Memory B cell (primary cell): ENCODE measurements around the gene POLR1A.
A peak's percentile ranks its signal among the peaks of the same experiment; 100 is the strongest.

ENCODE experiments used
- ATAC-seq: fragments of 150-1000 bp; cut with Tn5 transposase; 2 replicates; pipeline ENCODE4 v1.10.0; 2021; ENCODE audit warnings: low read depth, mild to moderate bottlenecking, moderate library complexity
- DNase-seq, 2 donors: peaks; one replicate each; pipeline ENCODE4 v3.0.0; 2022; ENCODE audit warnings: low spot score in 2 of 2
- H3K27ac Mint-ChIP-seq: one replicate; pipeline ENCODE4 v1.8.0; 2022; ENCODE audit warnings: mild to moderate bottlenecking, moderate library complexity, mixed read lengths
- H3K27me3 Mint-ChIP-seq: one replicate; pipeline ENCODE4 v1.8.0; 2022; ENCODE audit warnings: mixed read lengths
- H3K36me3 Mint-ChIP-seq: one replicate; pipeline ENCODE4 v1.8.0; 2022; ENCODE audit warnings: mild to moderate bottlenecking, mixed read lengths
- H3K4me1 Mint-ChIP-seq: one replicate; pipeline ENCODE4 v1.8.0; 2022; ENCODE audit warnings: mixed read lengths
- H3K4me3 Mint-ChIP-seq: one replicate; pipeline ENCODE4 v1.8.0; 2022; ENCODE audit warnings: mild to moderate bottlenecking, moderate library complexity, mixed read lengths
- H3K9me3 Mint-ChIP-seq: one replicate; pipeline ENCODE4 v1.8.0; 2022; ENCODE audit warnings: mixed read lengths

The POLR1A gene

GRCh38 chr2:86123328-86123925, 17.7 kb upstream of the POLR1A start:
- no peak overlapping the region for H3K27ac Mint-ChIP-seq
- DNase-seq (no peak), ATAC-seq (no peak)
- H3K4me1 Mint-ChIP-seq: no peaks in the 10 kb centered on the region
- no peaks in the 10 kb centered on the region for H3K9me3 Mint-ChIP-seq
- H3K4me3 Mint-ChIP-seq: no peak overlapping the region
- H3K36me3 Mint-ChIP-seq: peaks cover 36% of the 10 kb centered on the region
- no peaks in the 10 kb centered on the region for H3K27me3 Mint-ChIP-seq

- Mint-ChIP-seq H3K36me3 (peaks cover 34% of the 10 kb centered on the region), H3K27ac (no peak overlapping the region), H3K9me3 (no peaks in the 10 kb centered on the region), H3K27me3 (no peaks in the 10 kb centered on the region), H3K4me1 (peaks cover 2% of the 10 kb centered on the region), H3K4me3 (no peak overlapping the region)
- DNase-seq (no peak), ATAC-seq (no peak)
Measured at GRCh38 chr2:86118130-86118529, 12.4 kb upstream of the POLR1A start.

GRCh38 chr2:86107031-86107430, 1.3 kb upstream of the POLR1A start:
- peaks cover 38% of the 10 kb centered on the region for H3K4me1 Mint-ChIP-seq
- H3K27me3 Mint-ChIP-seq: no peaks in the 10 kb centered on the region
- H3K36me3 Mint-ChIP-seq: peaks cover 20% of the 10 kb centered on the region
- H3K4me3 Mint-ChIP-seq: peak overlapping the region; percentile 96
- no peaks in the 10 kb centered on the region for H3K9me3 Mint-ChIP-seq
- H3K27ac Mint-ChIP-seq: peak overlapping the region; percentile 99
- ATAC-seq (no peak), DNase-seq (no peak)

- Mint-ChIP-seq H3K36me3 (peaks cover 22% of the 10 kb centered on the region), H3K4me3 (peak within 1 kb of the TSS; percentile 96), H3K4me1 (peaks cover 40% of the 10 kb centered on the region), H3K9me3 (no peaks in the 10 kb centered on the region), H3K27ac (peak within 1 kb of the TSS; percentile 99), H3K27me3 (no peaks in the 10 kb centered on the region)
- ATAC-seq (peak; percentile 91), DNase-seq (peak; percentile 75 to 88)
Measured at GRCh38 chr2:86105969-86106945, 571 bp upstream of the POLR1A start, which contains the start of gene PTCD3. TSS of gene PTCD3 (plus strand) at chr2:86106235. CDS start at chr2:86106248, 13 bp downstream.

GRCh38 chr2:86102157-86102556, 3.5 kb downstream of the POLR1A start:
- ATAC-seq: no peak
- Mint-ChIP-seq H3K27me3 (no peaks in the 10 kb centered on the region), H3K4me3 (no peak overlapping the region), H3K36me3 (peaks cover 21% of the 10 kb centered on the region), H3K27ac (no peak overlapping the region), H3K4me1 (peaks cover 30% of the 10 kb centered on the region), H3K9me3 (no peaks in the 10 kb centered on the region)
- no peak for DNase-seq

GRCh38 chr2:86097913-86098312, 7.8 kb downstream of the POLR1A start:
- Mint-ChIP-seq H3K9me3 (no peaks in the 10 kb centered on the region), H3K4me1 (peaks cover 8% of the 10 kb centered on the region), H3K27me3 (no peaks in the 10 kb centered on the region), H3K36me3 (peaks cover 36% of the 10 kb centered on the region), H3K27ac (no peak overlapping the region), H3K4me3 (no peak overlapping the region)
- ATAC-seq (no peak), DNase-seq (no peak)

GRCh38 chr2:86097114-86097896, 8.4 kb downstream of the POLR1A start:
- H3K27ac Mint-ChIP-seq: no peak overlapping the region

GRCh38 chr2:86094229-86094628, 11.5 kb downstream of the POLR1A start:
- DNase-seq (no peak), ATAC-seq (no peak)
- Mint-ChIP-seq H3K4me3 (no peak overlapping the region), H3K9me3 (no peaks in the 10 kb centered on the region), H3K27me3 (no peaks in the 10 kb centered on the region), H3K27ac (peak overlapping the region; percentile 68), H3K4me1 (no peaks in the 10 kb centered on the region), H3K36me3 (peaks cover 27% of the 10 kb centered on the region)

More at GRCh38 chr2:86097114-86097896, 8.4 kb downstream of the POLR1A start:
- Mint-ChIP-seq H3K4me3 (no peak overlapping the region), H3K9me3 (no peaks in the 10 kb centered on the region), H3K4me1 (peaks cover 3% of the 10 kb centered on the region), H3K36me3 (peaks cover 30% of the 10 kb centered on the region), H3K27me3 (no peaks in the 10 kb centered on the region)
- no peak for ATAC-seq
- no peak for DNase-seq

- Mint-ChIP-seq H3K27me3 (no peaks in the 10 kb centered on the region), H3K36me3 (peaks cover 19% of the 10 kb centered on the region), H3K4me3 (no peak overlapping the region), H3K9me3 (no peaks in the 10 kb centered on the region), H3K27ac (no peak overlapping the region), H3K4me1 (no peaks in the 10 kb centered on the region)
- ATAC-seq (no peak), DNase-seq (no peak)
Measured at GRCh38 chr2:86087936-86088850, 17.5 kb downstream of the POLR1A start.

- Mint-ChIP-seq H3K4me3 (no peak overlapping the region), H3K9me3 (no peaks in the 10 kb centered on the region), H3K36me3 (peaks cover 12% of the 10 kb centered on the region), H3K4me1 (peaks cover 21% of the 10 kb centered on the region), H3K27ac (peak overlapping the region; percentile 45), H3K27me3 (no peaks in the 10 kb centered on the region)
- DNase-seq (no peak), ATAC-seq (no peak)
Measured at GRCh38 chr2:86082756-86083155, 22.9 kb downstream of the POLR1A start.

- DNase-seq: no peak
Measured at GRCh38 chr2:86081724-86082123, 24.0 kb downstream of the POLR1A start.

GRCh38 chr2:86079981-86080911, 25.4 kb downstream of the POLR1A start:
- peaks cover 30% of the 10 kb centered on the region for H3K4me1 Mint-ChIP-seq
- peak overlapping the region; percentile 46 for H3K4me3 Mint-ChIP-seq
- no peaks in the 10 kb centered on the region for H3K27me3 Mint-ChIP-seq
- peaks cover 11% of the 10 kb centered on the region for H3K36me3 Mint-ChIP-seq
- no peaks in the 10 kb centered on the region for H3K9me3 Mint-ChIP-seq
- DNase-seq (peak; percentile 82 to 87), ATAC-seq (peak; percentile 80)
- peak overlapping the region; percentile 96 for H3K27ac Mint-ChIP-seq

More at GRCh38 chr2:86081724-86082123, 24.0 kb downstream of the POLR1A start:
- Mint-ChIP-seq H3K27me3 (no peaks in the 10 kb centered on the region), H3K9me3 (no peaks in the 10 kb centered on the region), H3K27ac (peak overlapping the region; percentile 96), H3K4me3 (no peak overlapping the region), H3K4me1 (peaks cover 27% of the 10 kb centered on the region), H3K36me3 (peaks cover 16% of the 10 kb centered on the region)
- no peak for ATAC-seq
